K562 (cell line): ENCODE measurements around the gene SLC35E3. TPM values are rescaled to one million over a fixed set of nuclear protein-coding genes. Genes with fewer than 3 reads are reported as not detected.

Experiments used
- ADNP ChIP-seq: fragments of 200-800 bp; sonication (Bioruptor generic); IDR thresholded peaks from 2 replicates; pipeline ENCODE4 v1.6.1; 2016; ENCODE audit warnings: missing genetic modification characterization, missing compliant biosample characterization
- BCOR ChIP-seq: fragments of 450-650 bp; IDR thresholded peaks from 2 replicates; pipeline ENCODE4 v1.6.1; 2016
- BRD9 ChIP-seq: fragments of 450-650 bp; IDR thresholded peaks from 2 replicates; pipeline ENCODE4 v1.6.1; 2018; ENCODE audit warnings: low read depth; ENCODE audit not compliant: partially characterized antibody
- CREB5 ChIP-seq: fragments of 250-450 bp; sonication (Bioruptor Pico); IDR thresholded peaks from 2 replicates; pipeline ENCODE4 v1.5.0; 2020; ENCODE audit warnings: mild to moderate bottlenecking
- FOXA3 ChIP-seq, 2 experiments: fragments of 450-650 bp in 1 of 2; sonication (generic) in 1 of 2; formaldehyde crosslinking; IDR thresholded peaks in 1 of 2; conservative IDR thresholded peaks in 1 of 2; 2 replicates each; pipeline versions ENCODE4 v1.4.0 to v1.8.0; 2020 to 2022; ENCODE audit warnings: mild to moderate bottlenecking in 2 of 2, missing genetic modification reagents in 1 of 2
- FOXO4 ChIP-seq: fragments of 450-650 bp; formaldehyde crosslinking; IDR thresholded peaks from 2 replicates; pipeline ENCODE4 v1.4.0; 2020; ENCODE audit warnings: mild to moderate bottlenecking, moderate library complexity
- GATAD2A ChIP-seq: fragments of 450-650 bp; IDR thresholded peaks from 2 replicates; pipeline ENCODE4 v1.6.1; 2017
- GMEB1 ChIP-seq: fragments of 250-450 bp; sonication (Bioruptor Pico); IDR thresholded peaks from 2 replicates; pipeline ENCODE4 v1.4.0; 2020; ENCODE audit warnings: mild to moderate bottlenecking
- HNRNPH1 ChIP-seq: fragments of 200-400 bp; formaldehyde crosslinking; optimal IDR thresholded peaks from 2 replicates; pipeline ENCODE3; 2017; ENCODE audit warnings: low read depth, mild to moderate bottlenecking, low read length, moderate library complexity
- MBD1 ChIP-seq: fragments of 250-450 bp; sonication (Bioruptor Pico); IDR thresholded peaks from 2 replicates; pipeline ENCODE4 v1.8.0; 2022; ENCODE audit warnings: inconsistent platforms
- NR2C1 ChIP-seq, 2 experiments: fragments of 450-650 bp; IDR thresholded peaks; 2 replicates each; pipeline ENCODE4 v1.6.1; 2017; ENCODE audit warnings: mild to moderate bottlenecking in 2 of 2, antibody characterized with exemption in 1 of 2, inconsistent platforms in 1 of 2, missing compliant biosample characterization in 1 of 2, missing genetic modification characterization in 1 of 2
- STAT5A ChIP-seq: IDR thresholded peaks from 2 replicates; pipeline ENCODE4 v1.6.1; 2012; ENCODE audit warnings: low read length, inconsistent platforms, borderline replicate concordance
- ZBTB7A ChIP-seq: IDR thresholded peaks from 2 replicates; pipeline ENCODE4 v1.6.1; 2011; ENCODE audit warnings: low read depth, mild to moderate bottlenecking, low read length, moderate library complexity, borderline replicate concordance; ENCODE audit not compliant: control insufficient read depth
- ZNF445 ChIP-seq: fragments of 250-450 bp; sonication (Bioruptor Pico); IDR thresholded peaks from 2 replicates; pipeline ENCODE4 v1.4.0; 2020; ENCODE audit warnings: low read depth, mild to moderate bottlenecking, moderate library complexity
- ZNF695 ChIP-seq: fragments of 450-650 bp; formaldehyde crosslinking; IDR thresholded peaks from 2 replicates; pipeline ENCODE4 v1.4.0; 2020; ENCODE audit warnings: mild to moderate bottlenecking, moderate library complexity
- polyA plus RNA-seq, 8 experiments: library from polyadenylated mRNA; depleted of rRNA in 4 of 8; stranded (reverse) in 5 of 8; unstranded in 3 of 8; fragments of >200 nt; fragmentation: Nextera tagmentation in 2 of 8; fragmentation: Illumina TruSeq in 1 of 8; extraction: Ambion mirVana in 2 of 8; extraction: Trizol in 1 of 8; gene quantifications; 2 replicates each; pipeline versions ENCODE4 v1.2.1 to v1.2.3, GENCODE V29; 2011 to 2014; ENCODE audit warnings: inconsistent platforms in 1 of 8, missing spikeins in 1 of 8
- total RNA-seq, 7 experiments: library from RNA; depleted of rRNA in 6 of 7; stranded (reverse); fragments of >200 nt in 6 of 7; fragmentation: Illumina TruSeq in 2 of 7; extraction: Trizol in 2 of 7; gene quantifications; 2 replicates each; pipeline versions ENCODE4 v1.2.1 to v1.2.3, GENCODE V29; 2011 to 2021; ENCODE audit warnings: low replicate concordance in 1 of 7
- TF ChIP-seq, protein P1 (sequence below): fragments of 250-450 bp; sonication (Bioruptor Pico); IDR thresholded peaks from 2 replicates; pipeline ENCODE4 v1.4.0; 2020; ENCODE audit warnings: mild to moderate bottlenecking, moderate library complexity
- TF ChIP-seq, protein P2 (sequence below), 2 experiments: fragments of 450-650 bp; IDR thresholded peaks; 2 replicates each; pipeline ENCODE4 v1.6.1; 2016

The SLC35E3 gene
- total and polyA plus RNA-seq, 9 of the 15 experiments (the other 6 are each of a cell fraction or from before 2014, with no cell fraction given) = 1.2 to 5.9 (median 3.8) TPM

DNA sequence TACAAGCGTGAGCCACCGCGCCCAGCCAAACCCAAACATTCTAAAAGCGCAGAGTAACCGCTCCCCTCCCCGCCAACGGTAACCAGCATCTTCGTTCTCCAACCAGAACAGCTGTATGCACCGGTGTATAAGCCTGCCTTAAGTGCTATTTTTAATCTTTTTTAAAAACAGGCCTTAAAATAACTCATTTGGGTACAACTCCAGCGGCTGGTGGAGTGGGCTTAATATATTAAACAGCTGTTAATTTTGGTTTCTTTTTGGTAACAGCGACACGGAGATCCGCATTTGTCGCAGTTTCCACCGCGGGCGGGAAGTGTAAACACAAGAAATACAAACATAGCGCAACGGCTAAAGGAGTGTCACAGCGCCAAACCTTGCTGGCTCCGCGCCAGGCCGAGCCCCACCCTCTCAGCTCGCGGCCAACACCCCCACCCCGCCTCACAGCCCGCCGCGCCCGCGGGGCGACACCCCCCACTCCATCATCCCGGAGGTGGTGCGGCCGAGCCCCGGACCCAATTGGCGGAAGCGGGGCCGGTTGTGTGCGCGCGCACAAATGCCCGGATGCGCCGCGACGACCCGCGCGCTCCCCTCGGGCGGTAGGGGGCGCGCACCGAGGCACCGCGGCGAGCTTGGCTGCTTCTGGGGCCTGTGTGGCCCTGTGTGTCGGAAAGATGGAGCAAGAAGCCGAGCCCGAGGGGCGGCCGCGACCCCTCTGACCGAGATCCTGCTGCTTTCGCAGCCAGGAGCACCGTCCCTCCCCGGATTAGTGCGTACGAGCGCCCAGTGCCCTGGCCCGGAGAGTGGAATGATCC, 61.8 kb downstream of the SLC35E3 start, which contains the start of gene MDM2 (continued):
- no peak for TF ChIP-seq FOXO4 (CRISPR knock-in tag)
- no peak for TF ChIP-seq CREB5 (CRISPR knock-in tag)
- TF ChIP-seq NR2C1 (IDR thresholded peaks at IDR 0.05) = no peak; the same call in 1 of the 2 replicates
- TF ChIP-seq NR2C1 (tag; IDR thresholded peaks at IDR 0.05) = no peak
- TF ChIP-seq GATAD2A = peak; percentile 77; the same call in 1 of the 2 replicates
- TF ChIP-seq ADNP (tag) = peak; percentile 75; the same call in 1 of the 2 replicates
- TF ChIP-seq ZNF445 (CRISPR knock-in tag) = no peak
- no peak for TF ChIP-seq MBD1 (CRISPR knock-in tag)
- TF ChIP-seq GMEB1 (CRISPR knock-in tag) = peak; percentile 71
- TF ChIP-seq BCOR = no peak
- TF ChIP-seq FOXA3 (CRISPR knock-in tag; conservative IDR thresholded peaks at IDR 0.05 in 1 of 2, IDR thresholded peaks at IDR 0.05 in 1 of 2) = peak; percentile 80 to 81
- TF ChIP-seq STAT5A = no peak
- TF ChIP-seq ZNF695 (CRISPR knock-in tag) = no peak
- TF ChIP-seq, protein P1, sequence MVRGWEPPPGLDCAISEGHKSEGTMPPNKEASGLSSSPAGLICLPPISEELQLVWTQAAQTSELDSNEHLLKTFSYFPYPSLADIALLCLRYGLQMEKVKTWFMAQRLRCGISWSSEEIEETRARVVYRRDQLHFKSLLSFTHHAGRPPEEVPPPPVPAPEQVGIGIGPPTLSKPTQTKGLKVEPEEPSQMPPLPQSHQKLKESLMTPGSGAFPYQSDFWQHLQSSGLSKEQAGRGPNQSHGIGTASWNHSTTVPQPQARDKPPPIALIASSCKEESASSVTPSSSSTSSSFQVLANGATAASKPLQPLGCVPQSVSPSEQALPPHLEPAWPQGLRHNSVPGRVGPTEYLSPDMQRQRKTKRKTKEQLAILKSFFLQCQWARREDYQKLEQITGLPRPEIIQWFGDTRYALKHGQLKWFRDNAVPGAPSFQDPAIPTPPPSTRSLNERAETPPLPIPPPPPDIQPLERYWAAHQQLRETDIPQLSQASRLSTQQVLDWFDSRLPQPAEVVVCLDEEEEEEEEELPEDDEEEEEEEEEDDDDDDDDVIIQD (CRISPR knock-in tag) = no peak
- peak; percentile 31 for TF ChIP-seq BRD9
- TF ChIP-seq, protein P2, sequence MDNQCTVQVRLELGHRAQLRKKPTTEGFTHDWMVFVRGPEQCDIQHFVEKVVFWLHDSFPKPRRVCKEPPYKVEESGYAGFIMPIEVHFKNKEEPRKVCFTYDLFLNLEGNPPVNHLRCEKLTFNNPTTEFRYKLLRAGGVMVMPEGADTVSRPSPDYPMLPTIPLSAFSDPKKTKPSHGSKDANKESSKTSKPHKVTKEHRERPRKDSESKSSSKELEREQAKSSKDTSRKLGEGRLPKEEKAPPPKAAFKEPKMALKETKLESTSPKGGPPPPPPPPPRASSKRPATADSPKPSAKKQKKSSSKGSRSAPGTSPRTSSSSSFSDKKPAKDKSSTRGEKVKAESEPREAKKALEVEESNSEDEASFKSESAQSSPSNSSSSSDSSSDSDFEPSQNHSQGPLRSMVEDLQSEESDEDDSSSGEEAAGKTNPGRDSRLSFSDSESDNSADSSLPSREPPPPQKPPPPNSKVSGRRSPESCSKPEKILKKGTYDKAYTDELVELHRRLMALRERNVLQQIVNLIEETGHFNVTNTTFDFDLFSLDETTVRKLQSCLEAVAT (IDR thresholded peaks at IDR 0.05) = peak; percentile 39 to 45; a peak in 2 of 4 replicates
- TF ChIP-seq ZBTB7A = peak; percentile 95
- TF ChIP-seq HNRNPH1 = no peak
